ENCODE results near the gene HOMEZ. TPM values are rescaled to one million over a fixed set of nuclear protein-coding genes. Genes with fewer than 3 reads are reported as not detected.
"Not testable (repeated sequence)": the region's sequence is repeated elsewhere in the genome, so short reads cannot be mapped to it uniquely, and the experiment has no call there.

Gene HOMEZ
- total RNA-seq, 2 donors from 2014 or later: 23.8 to 32.0 TPM

GRCh38 chr14:23327947-23328744, 42.2 kb upstream of the HOMEZ start:
- peaks cover 30% of the 10 kb centered on the region for H3K36me3 Mint-ChIP-seq (ENCODE audit: low read depth)
- TF ChIP-seq CTCF (conservative IDR thresholded peaks at IDR 0.05): peak; percentile 93
- Histone ChIP-seq H3K27ac (ENCODE audit: low read depth, low read length) (no peak overlapping the region), H3K27me3 (ENCODE audit: control insufficient read depth, insufficient read depth, low read length, poor library complexity, severe bottlenecking) (no peaks in the 10 kb centered on the region), H3K4me3 (ENCODE audit: low read length) (no peak overlapping the region), H3K4me1 (ENCODE audit: control insufficient read depth, insufficient read depth, low read length) (peaks cover 4% of the 10 kb centered on the region), H3K9me3 (ENCODE audit: control insufficient read depth, low read length) (no peaks in the 10 kb centered on the region), H3K9ac (ENCODE audit: extremely low read depth, low read length, poor library complexity, severe bottlenecking) (no peak overlapping the region), H3K36me3 (ENCODE audit: control insufficient read depth, insufficient read depth, low read length) (peaks cover 31% of the 10 kb centered on the region)
- 61 to 75% methylated on average over 3 to 4 of the region's 4 CpGs for WGBS, 2 experiments (ENCODE audit: insufficient coverage in 1 of 2, insufficient read length in 1 of 2)
- peak; percentile 84 for DNase-seq
- no peak overlapping the region for H3K27ac Mint-ChIP-seq
- H3K27me3 Mint-ChIP-seq (ENCODE audit: insufficient read depth): peaks cover 1% of the 10 kb centered on the region
- no peak overlapping the region for H3K4me3 Mint-ChIP-seq
- H3K9me3 Mint-ChIP-seq: no peaks in the 10 kb centered on the region
- peaks cover 4% of the 10 kb centered on the region for H3K4me1 Mint-ChIP-seq

GRCh38 chr14:23326491-23327332, 40.8 kb upstream of the HOMEZ start:
- Mint-ChIP-seq H3K27me3 (ENCODE audit: insufficient read depth) (peaks cover 1% of the 10 kb centered on the region), H3K36me3 (ENCODE audit: low read depth) (peaks cover 39% of the 10 kb centered on the region), H3K4me1 (peaks cover 9% of the 10 kb centered on the region), H3K27ac (peak overlapping the region; percentile 49), H3K4me3 (no peak overlapping the region), H3K9me3 (no peaks in the 10 kb centered on the region)
- no peak overlapping the region for H3K9ac ChIP-seq (ENCODE audit: extremely low read depth, low read length, poor library complexity, severe bottlenecking)
- H3K27ac ChIP-seq (ENCODE audit: low read depth, low read length): no peak overlapping the region
- no peak overlapping the region for H3K4me3 ChIP-seq (ENCODE audit: low read length)
- no peak for TF ChIP-seq CTCF (conservative IDR thresholded peaks at IDR 0.05)
- H3K36me3 ChIP-seq (ENCODE audit: control insufficient read depth, insufficient read depth, low read length): peaks cover 36% of the 10 kb centered on the region
- DNase-seq: no peak
- no peaks in the 10 kb centered on the region for H3K9me3 ChIP-seq (ENCODE audit: control insufficient read depth, low read length)
- H3K27me3 ChIP-seq (ENCODE audit: control insufficient read depth, insufficient read depth, low read length, poor library complexity, severe bottlenecking): no peaks in the 10 kb centered on the region
- H3K4me1 ChIP-seq (ENCODE audit: control insufficient read depth, insufficient read depth, low read length): peaks cover 4% of the 10 kb centered on the region
- 91 to 94% methylated on average over 11 to 13 of the region's 13 CpGs for WGBS, 2 experiments (ENCODE audit: insufficient coverage in 1 of 2, insufficient read length in 1 of 2)

GRCh38 chr14:23325746-23326145, 39.8 kb upstream of the HOMEZ start:
- H3K27me3 Mint-ChIP-seq (ENCODE audit: insufficient read depth); H3K9me3 Mint-ChIP-seq; H3K9me3 ChIP-seq (ENCODE audit: control insufficient read depth, low read length); H3K27ac ChIP-seq (ENCODE audit: low read depth, low read length); H3K4me1 Mint-ChIP-seq; DNase-seq; H3K27me3 ChIP-seq (ENCODE audit: control insufficient read depth, insufficient read depth, low read length, poor library complexity, severe bottlenecking); H3K4me1 ChIP-seq (ENCODE audit: control insufficient read depth, insufficient read depth, low read length); H3K4me3 ChIP-seq (ENCODE audit: low read length); H3K9ac ChIP-seq (ENCODE audit: extremely low read depth, low read length, poor library complexity, severe bottlenecking); H3K27ac Mint-ChIP-seq; H3K4me3 Mint-ChIP-seq: not testable (repeated sequence)
- H3K36me3 Mint-ChIP-seq (ENCODE audit: low read depth): peaks cover 39% of the 10 kb centered on the region
- 90% methylated on average over 5 of the region's 5 CpGs; no CpG with 5 or more reads in 1 of the 2 experiments for WGBS, 2 experiments (ENCODE audit: insufficient coverage in 1 of 2, insufficient read length in 1 of 2)
- H3K36me3 ChIP-seq (ENCODE audit: control insufficient read depth, insufficient read depth, low read length): peaks cover 36% of the 10 kb centered on the region

Data from endodermal cell (in vitro differentiated cells).